PC-3 (cell line): ENCODE results near the gene PITPNB. TPM values are rescaled to one million over a fixed set of nuclear protein-coding genes. Genes with fewer than 3 reads are reported as not detected.

Experiments
- ATAC-seq: fragments of 200-7000 bp; cut with Tn5 transposase; 2 replicates; pipeline ENCODE4 v1.9.1; 2020; ENCODE audit warnings: mild to moderate bottlenecking, moderate library complexity
- BruUV-seq: library from RNA; stranded (reverse); fragments of 400-500 nt; replicated peaks from 2 replicates; lab custom pipeline; 2021; lab: Mats Ljungman, UMichigan
- CTCF ChIA-PET: fragments of 300-600 bp; sonication (Branson Sonifier 250); formaldehyde crosslinking; loops from one replicate; lab custom pipeline; 2022; ENCODE audit warnings: antibody characterized with exemption; lab: Charles Lee
- POLR2A ChIA-PET: fragments of 300-600 bp; sonication (Branson Sonifier 250); formaldehyde crosslinking; loops from one replicate; lab custom pipeline; 2022; ENCODE audit warnings: antibody characterized with exemption; ENCODE audit not compliant: unreplicated experiment; lab: Charles Lee
- DNase-seq: peaks from one replicate; pipeline ENCODE4 v3.0.0-alpha.2; 2015
- H2AFZ ChIP-seq: fragments of 300-600 bp; sonication (generic); 2 replicates; pipeline ENCODE4 v1.6.0; 2016; ENCODE audit warnings: antibody characterized with exemption, low read length
- H3F3A ChIP-seq: fragments of 300-600 bp; sonication (generic); one replicate; pipeline ENCODE4 v1.6.0; 2017; ENCODE audit warnings: antibody characterized with exemption, low read length, control low read depth, mild to moderate bottlenecking; ENCODE audit not compliant: unreplicated experiment
- H3K27ac ChIP-seq: fragments of 300-600 bp; sonication (generic); 2 replicates; pipeline ENCODE4 v1.5.1; 2016; ENCODE audit warnings: mild to moderate bottlenecking, low read length
- H3K27me3 ChIP-seq: fragments of 300-600 bp; sonication (generic); 2 replicates; pipeline ENCODE4 v1.6.1; 2016; ENCODE audit warnings: low read length, mixed read lengths
- H3K36me3 ChIP-seq: fragments of 300-600 bp; sonication (generic); 2 replicates; pipeline ENCODE4 v1.6.1; 2016; ENCODE audit warnings: low read depth, mixed run types, low read length, mixed read lengths
- H3K4me1 ChIP-seq: fragments of 300-600 bp; sonication (generic); 2 replicates; pipeline ENCODE4 v1.5.1; 2016; ENCODE audit warnings: low read length; ENCODE audit not compliant: insufficient read depth
- H3K4me2 ChIP-seq: fragments of 300-600 bp; sonication (generic); 2 replicates; pipeline ENCODE4 v1.6.0; 2016; ENCODE audit warnings: low read length
- H3K4me3 ChIP-seq: fragments of 300-600 bp; sonication (generic); 2 replicates; pipeline ENCODE4 v1.5.1; 2016; ENCODE audit warnings: mild to moderate bottlenecking, low read length, mixed read lengths
- H3K79me2 ChIP-seq: fragments of 300-600 bp; sonication (generic); 2 replicates; pipeline ENCODE4 v1.6.1; 2017; ENCODE audit warnings: low read length, mixed read lengths
- H3K9ac ChIP-seq: fragments of 300-600 bp; sonication (generic); 2 replicates; pipeline ENCODE4 v1.6.0; 2016; ENCODE audit warnings: mild to moderate bottlenecking, low read length
- H3K9me2 ChIP-seq: fragments of 300-600 bp; sonication (generic); replicated peaks from 2 replicates; pipeline ENCODE4 v1.6.1; 2016; ENCODE audit warnings: mixed run types, low read length, mixed read lengths
- H3K9me3 ChIP-seq: fragments of 300-600 bp; sonication (generic); 2 replicates; pipeline ENCODE4 v1.6.1; 2016; ENCODE audit warnings: low read length, mixed read lengths
- H4K20me1 ChIP-seq: fragments of 300-600 bp; sonication (generic); 2 replicates; pipeline ENCODE4 v1.6.1; 2016; ENCODE audit warnings: low read length, mixed read lengths
- EZH2 ChIP-seq: fragments of 300-600 bp; sonication (generic); IDR thresholded peaks from one replicate; pipeline ENCODE4 v1.6.1; 2017; ENCODE audit warnings: antibody characterized with exemption, mild to moderate bottlenecking, low read length; ENCODE audit not compliant: unreplicated experiment
- EZH2phosphoT487 ChIP-seq: fragments of 300-600 bp; sonication (generic); IDR thresholded peaks from 2 replicates; pipeline ENCODE4 v1.6.1; 2018; ENCODE audit warnings: mild to moderate bottlenecking, antibody characterized with exemption, low read length, borderline replicate concordance
- intact Hi-C: fragments of 100-400 bp; cut with micrococcal nuclease; formaldehyde crosslinking; loops from 2 replicates; pipeline ENCODE4 v1.9.0; 2023
- total RNA-seq: library from RNA; depleted of rRNA; stranded (reverse); fragments of >200 nt; gene quantifications from 2 replicates; pipeline ENCODE4 v1.2.3, GENCODE V29; 2014
- TF ChIP-seq, protein P1 (sequence below): fragments of 300-600 bp; sonication (generic); conservative IDR thresholded peaks from 2 replicates; pipeline ENCODE4 v1.5.1; 2017; ENCODE audit warnings: antibody characterized with exemption, low read depth, mild to moderate bottlenecking, low read length

The PITPNB gene
- total RNA-seq, 1 experiment from 2014 or later, result 15.3 TPM

DNA sequence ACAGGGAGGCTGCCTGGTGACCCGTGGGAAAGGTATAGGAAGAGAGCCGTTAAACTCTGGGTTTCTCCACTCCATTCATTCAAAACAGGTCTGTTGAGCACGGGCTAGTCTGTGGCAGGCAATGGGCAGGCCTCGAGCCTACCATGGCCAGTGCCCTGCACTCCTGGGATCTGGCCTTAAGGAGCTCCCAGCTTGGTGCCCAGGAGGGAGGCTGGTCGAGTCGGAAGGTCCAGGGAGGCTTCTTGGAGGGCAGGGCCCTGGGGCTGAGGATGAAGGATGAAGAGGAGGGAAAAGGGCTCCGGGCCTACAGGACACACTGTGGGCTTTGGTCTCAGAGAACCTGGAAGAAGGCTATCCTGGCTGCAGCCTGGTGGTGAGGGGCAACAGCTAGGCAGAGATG is 75.6 kb downstream of the PITPNB start:
- DNase-seq, result no peak
- no peaks in the 10 kb centered on the region for H3K27me3 ChIP-seq
- ATAC-seq, result no peak
- H3F3A ChIP-seq, result no peaks in the 10 kb centered on the region
- no peak overlapping the region for H3K4me2 ChIP-seq
- intact Hi-C loops, result no loop called here
- POLR2A ChIA-PET, result no interaction called here
- no TSS peak for BruUV-seq
- H3K79me2 ChIP-seq, result no peaks in the 10 kb centered on the region
- H3K36me3 ChIP-seq, result no peaks in the 10 kb centered on the region; the same call in 1 of the 2 replicates
- no peaks in the 10 kb centered on the region for H3K9me3 ChIP-seq
- no peaks in the 10 kb centered on the region for H4K20me1 ChIP-seq
- no peak overlapping the region for H3K27ac ChIP-seq
- H3K4me3 ChIP-seq, result no peak overlapping the region
- no peak for TF ChIP-seq EZH2phosphoT487
- no peak for TF ChIP-seq EZH2
- TF ChIP-seq, protein P1, sequence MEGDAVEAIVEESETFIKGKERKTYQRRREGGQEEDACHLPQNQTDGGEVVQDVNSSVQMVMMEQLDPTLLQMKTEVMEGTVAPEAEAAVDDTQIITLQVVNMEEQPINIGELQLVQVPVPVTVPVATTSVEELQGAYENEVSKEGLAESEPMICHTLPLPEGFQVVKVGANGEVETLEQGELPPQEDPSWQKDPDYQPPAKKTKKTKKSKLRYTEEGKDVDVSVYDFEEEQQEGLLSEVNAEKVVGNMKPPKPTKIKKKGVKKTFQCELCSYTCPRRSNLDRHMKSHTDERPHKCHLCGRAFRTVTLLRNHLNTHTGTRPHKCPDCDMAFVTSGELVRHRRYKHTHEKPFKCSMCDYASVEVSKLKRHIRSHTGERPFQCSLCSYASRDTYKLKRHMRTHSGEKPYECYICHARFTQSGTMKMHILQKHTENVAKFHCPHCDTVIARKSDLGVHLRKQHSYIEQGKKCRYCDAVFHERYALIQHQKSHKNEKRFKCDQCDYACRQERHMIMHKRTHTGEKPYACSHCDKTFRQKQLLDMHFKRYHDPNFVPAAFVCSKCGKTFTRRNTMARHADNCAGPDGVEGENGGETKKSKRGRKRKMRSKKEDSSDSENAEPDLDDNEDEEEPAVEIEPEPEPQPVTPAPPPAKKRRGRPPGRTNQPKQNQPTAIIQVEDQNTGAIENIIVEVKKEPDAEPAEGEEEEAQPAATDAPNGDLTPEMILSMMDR, result no peak
- CTCF ChIA-PET, result no interaction called here
- no peak overlapping the region for H2AFZ ChIP-seq
- no peaks in the 10 kb centered on the region for H3K9me2 ChIP-seq
- no peak overlapping the region for H3K9ac ChIP-seq
- H3K4me1 ChIP-seq, result no peaks in the 10 kb centered on the region

DNA sequence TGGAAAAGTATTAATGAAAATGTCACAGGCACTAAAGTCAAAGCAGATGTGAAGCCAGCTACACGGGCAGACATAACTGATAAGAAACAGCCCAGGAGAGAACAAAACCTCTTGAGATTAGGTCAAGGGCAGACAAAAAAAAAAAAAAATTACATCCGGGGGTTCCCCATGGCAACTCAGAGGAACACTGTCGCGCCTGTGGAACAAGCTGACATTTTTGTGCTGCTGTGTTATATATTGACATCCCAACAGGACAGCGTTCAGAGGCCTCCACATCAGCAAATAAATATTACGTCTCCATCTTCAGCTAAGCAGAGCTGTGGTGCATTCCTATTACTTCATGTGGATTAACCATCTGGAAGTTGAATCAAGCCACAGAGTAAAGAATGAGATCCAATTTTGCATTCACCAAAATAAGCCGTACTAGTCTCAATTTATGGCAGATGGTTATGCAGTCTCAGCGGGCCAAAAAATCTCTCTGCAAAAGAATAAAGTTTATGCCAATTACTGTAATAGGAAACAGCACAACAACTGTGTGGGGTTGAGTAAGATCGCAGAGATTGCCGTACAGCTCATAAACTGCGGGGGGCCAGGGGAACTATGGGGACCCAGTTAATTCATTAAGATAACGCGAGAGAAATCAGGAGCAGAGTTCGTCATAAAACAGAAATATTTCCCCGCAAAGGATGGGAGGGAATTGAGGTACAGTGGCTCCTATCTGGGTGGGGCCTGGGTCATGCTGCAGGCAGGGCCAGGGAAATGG is 76.2 kb downstream of the PITPNB start:
- Histone ChIP-seq H3K27me3 (no peaks in the 10 kb centered on the region), H3K9ac (no peak overlapping the region), H3K36me3 (no peaks in the 10 kb centered on the region), H3K4me2 (no peak overlapping the region), H3K9me3 (no peaks in the 10 kb centered on the region), H3K27ac (no peak overlapping the region), H4K20me1 (no peaks in the 10 kb centered on the region), H2AFZ (no peak overlapping the region), H3K79me2 (no peaks in the 10 kb centered on the region), H3F3A (no peaks in the 10 kb centered on the region), H3K9me2 (no peaks in the 10 kb centered on the region), H3K4me1 (no peaks in the 10 kb centered on the region), H3K4me3 (no peak overlapping the region)
- ChIA-PET POLR2A (no interaction called here), CTCF (no interaction called here)
- TF ChIP-seq EZH2, result no peak
- no peak for TF ChIP-seq EZH2phosphoT487
- TF ChIP-seq, protein P1, result no peak
- no TSS peak for BruUV-seq
- ATAC-seq (no peak), DNase-seq (no peak)
- intact Hi-C loops, result no loop called here

DNA sequence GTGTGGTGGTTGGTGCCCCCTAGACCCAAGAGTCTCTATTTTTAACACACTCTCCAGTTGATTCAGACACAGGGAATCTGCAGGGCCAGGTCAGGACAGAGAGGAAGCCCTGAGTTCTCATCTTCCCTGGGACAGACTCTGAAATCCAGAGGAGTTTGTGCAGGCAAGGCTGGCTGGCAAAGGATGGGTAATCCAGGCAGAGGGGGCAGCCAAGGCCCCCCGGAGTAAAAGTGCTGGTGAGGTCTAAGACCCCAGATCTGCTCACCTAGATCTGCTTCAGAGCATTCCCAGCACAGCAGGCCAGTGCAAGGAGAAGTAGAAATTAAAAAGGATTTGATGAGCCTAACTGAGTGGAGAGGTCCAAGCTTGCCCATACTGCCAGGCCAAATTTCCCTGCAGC is 76.9 kb downstream of the PITPNB start:
- H3K4me1 ChIP-seq, result no peaks in the 10 kb centered on the region
- no peak for DNase-seq
- H3K4me3 ChIP-seq, result no peak overlapping the region
- no peak overlapping the region for H2AFZ ChIP-seq
- no peaks in the 10 kb centered on the region for H3K27me3 ChIP-seq
- H3K36me3 ChIP-seq, result no peaks in the 10 kb centered on the region
- POLR2A ChIA-PET, result no interaction called here
- no peaks in the 10 kb centered on the region for H3F3A ChIP-seq
- TF ChIP-seq, protein P1, result no peak
- TF ChIP-seq EZH2phosphoT487 (no peak), EZH2 (no peak)
- no peak overlapping the region for H3K9ac ChIP-seq
- no peaks in the 10 kb centered on the region for H4K20me1 ChIP-seq
- no peaks in the 10 kb centered on the region for H3K79me2 ChIP-seq
- intact Hi-C loops, result no loop called here
- H3K27ac ChIP-seq, result no peak overlapping the region
- no peaks in the 10 kb centered on the region for H3K9me2 ChIP-seq
- no TSS peak for BruUV-seq
- no peak overlapping the region for H3K4me2 ChIP-seq
- H3K9me3 ChIP-seq, result no peaks in the 10 kb centered on the region
- CTCF ChIA-PET, result no interaction called here
- ATAC-seq, result no peak
